GM19238 (cell line): ENCODE measurements around the gene VTCN1.

Source experiments
- DNase-seq: peaks from one replicate; pipeline ENCODE4 v3.0.0; 2011; ENCODE audit warnings: low spot score; ENCODE audit not compliant: insufficient read length

VTCN1 gene

DNA sequence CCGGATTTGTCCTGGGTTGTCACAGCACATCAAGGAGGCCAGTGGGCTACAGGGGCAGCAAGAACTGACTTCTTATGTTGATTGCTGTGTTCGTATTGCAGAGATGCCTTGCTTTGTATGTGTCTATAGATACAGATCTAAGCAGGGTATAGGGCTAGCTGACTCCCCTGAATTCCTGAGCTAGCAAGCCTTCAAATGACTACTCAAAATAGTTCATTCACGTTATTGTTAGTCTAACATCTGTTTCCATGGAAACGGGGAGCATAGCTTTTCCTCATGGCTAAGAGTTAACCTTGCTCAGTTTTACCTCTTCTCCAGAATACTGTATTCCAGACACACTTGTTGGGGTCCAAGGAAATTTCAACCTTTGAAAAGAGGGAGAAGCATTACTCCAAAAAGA lies 113.3 kb downstream of the VTCN1 start:
- DNase-seq = no peak

DNA sequence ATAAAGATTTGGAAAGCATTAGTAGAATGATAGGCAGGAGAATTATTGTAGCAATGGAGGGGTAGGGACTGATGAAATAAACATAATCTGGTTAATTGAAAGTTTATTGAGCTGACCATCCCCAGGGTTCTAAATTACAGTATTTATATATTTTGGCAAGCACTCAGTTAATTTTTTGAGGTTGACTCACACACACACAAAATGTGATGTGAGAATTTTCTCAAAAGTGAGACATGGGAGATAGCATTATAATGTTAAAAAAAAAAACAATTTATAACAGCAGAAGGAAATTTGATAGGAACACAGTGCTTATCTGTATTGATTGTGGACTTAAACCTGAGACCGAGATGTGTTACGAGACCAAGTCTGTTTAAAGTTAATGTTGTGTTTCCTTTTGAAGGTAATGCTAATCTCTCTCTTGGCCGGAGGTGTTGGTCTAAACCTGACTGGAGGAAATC lies 113.7 kb downstream of the VTCN1 start:
- no peak for DNase-seq

DNA sequence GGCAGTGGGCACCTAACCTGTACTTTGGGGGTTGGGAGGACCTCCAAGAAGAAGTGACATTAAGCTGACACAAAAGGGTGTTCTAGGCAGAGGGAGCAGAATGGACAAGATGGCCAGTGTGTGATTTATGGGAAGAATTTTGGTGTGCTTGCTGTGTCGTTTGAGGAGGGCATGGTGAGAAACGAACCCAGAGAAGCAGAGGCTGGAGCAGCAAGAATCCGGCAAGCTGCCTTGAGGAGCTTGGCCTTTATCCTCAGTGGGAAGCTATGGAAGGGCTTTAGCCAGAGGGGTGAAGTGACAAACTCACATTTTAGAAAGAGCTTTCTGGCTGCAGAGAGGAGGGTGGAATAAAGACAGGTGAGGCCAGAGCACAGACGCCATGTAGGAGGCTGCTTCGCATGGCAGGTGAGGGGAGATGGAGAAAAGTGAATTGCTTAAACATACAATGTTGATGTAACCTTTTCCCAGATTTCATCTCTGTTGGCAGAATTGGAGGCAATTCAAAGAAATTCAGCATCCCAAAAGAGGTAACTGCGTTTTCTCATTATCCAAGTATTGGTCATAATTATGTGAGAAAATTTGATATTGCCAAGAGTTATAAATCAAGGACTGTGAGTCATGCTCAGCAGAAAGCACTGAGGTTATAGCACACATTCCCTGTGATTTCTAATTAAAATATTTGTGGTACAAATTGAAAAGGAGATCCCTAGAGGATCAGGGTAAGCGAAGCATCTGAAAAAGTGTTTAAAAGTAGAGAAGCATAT lies 115.7 kb downstream of the VTCN1 start:
- DNase-seq = no peak

DNA sequence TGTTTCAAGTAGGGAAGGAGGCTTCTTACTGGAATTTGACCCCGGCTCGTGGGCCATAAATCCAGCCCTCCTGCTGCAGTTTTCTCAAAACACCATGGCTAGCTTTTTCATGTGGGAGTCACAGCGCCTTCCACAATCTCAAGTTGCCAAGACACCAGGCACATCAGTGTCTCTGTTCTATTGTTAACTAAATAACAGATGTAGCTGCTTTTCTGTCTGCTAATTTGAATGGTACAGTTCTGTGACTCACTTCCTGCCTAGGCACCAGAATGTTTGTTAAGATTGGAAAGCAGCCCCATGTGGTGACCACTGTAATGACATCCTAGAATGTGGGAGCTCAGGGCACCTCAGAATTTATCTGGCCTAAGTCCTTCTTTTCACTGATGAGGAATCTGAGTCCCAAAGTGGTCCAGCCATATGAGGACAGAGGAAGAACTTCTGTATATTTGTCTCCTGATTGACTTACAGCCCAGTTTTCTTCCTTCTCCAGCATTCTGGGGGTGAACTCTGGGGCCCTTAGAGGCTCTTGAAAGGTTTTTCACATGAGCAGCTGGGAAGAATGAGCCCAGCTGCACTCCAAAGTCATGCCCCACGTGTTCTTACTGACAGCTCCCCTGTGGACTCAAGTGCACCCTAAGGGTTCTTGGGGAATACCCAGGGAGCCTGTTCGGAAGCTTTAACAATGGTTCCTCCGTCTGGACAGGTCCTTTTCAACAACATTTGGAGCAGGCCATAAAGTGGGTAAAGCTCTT lies 116.7 kb downstream of the VTCN1 start:
- DNase-seq = peak; percentile 23
